Retinal pigment epithelial cell (primary cell): ENCODE data around the gene NSUN3.
"Not testable (repeated sequence)": the region's sequence is repeated elsewhere in the genome, so short reads cannot be mapped to it uniquely, and the experiment has no call there.

Source experiments
- DNase-seq: peaks from one replicate; pipeline ENCODE4 v3.0.0-alpha.2; 2010; ENCODE audit warnings: low read depth
- H3K4me3 ChIP-seq: 2 replicates; pipeline ENCODE4 v1.5.1; 2011; ENCODE audit warnings: mild to moderate bottlenecking, low read length, control low read depth, moderate library complexity
- TF ChIP-seq, protein P1 (sequence below): conservative IDR thresholded peaks from 2 replicates; pipeline ENCODE4 v1.5.1; 2011; ENCODE audit warnings: low read depth, low read length, control low read depth, inconsistent platforms

The NSUN3 gene

DNA sequence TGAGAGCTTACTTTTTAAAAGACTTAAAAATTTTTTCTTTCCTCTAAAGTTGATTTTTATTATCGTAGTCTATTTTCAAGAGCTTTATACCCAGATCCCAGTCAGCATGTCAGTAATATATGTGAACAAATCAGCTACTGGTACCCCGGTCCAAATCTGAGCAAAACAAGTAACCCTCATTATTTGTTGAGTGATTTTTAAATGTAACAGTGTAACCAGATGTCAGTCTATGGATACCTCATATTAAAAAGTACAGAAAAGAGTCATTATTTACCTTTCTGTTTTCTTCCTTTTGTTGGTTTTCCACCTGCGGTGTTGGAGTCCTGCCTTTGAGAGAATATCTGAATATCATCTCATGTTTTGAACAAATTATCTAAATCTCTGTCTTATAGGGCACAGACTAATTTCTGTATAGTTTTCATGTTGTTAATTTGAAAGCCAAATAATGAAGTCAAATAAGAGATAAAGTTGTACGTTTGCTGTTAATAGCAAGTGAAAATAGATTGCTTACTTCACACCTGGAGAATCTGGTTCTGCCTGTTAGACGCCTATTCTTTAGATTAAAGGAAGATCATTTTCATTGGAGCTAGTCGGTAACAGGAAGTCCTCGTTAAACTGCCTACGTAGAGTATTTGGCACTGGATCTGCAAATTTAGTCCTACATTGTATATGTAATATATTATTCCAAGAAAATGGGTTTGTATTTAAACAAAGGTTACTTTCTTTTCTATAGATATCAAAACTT is 34.6 kb upstream of the NSUN3 start, which contains the start of gene STX19:
STX19 (minus strand) TSS at position 505 of the 745 bp plus-strand sequence. CDS start 13,328 bp downstream, outside the sequence.
- DNase-seq = no peak
- TF ChIP-seq, protein P1, sequence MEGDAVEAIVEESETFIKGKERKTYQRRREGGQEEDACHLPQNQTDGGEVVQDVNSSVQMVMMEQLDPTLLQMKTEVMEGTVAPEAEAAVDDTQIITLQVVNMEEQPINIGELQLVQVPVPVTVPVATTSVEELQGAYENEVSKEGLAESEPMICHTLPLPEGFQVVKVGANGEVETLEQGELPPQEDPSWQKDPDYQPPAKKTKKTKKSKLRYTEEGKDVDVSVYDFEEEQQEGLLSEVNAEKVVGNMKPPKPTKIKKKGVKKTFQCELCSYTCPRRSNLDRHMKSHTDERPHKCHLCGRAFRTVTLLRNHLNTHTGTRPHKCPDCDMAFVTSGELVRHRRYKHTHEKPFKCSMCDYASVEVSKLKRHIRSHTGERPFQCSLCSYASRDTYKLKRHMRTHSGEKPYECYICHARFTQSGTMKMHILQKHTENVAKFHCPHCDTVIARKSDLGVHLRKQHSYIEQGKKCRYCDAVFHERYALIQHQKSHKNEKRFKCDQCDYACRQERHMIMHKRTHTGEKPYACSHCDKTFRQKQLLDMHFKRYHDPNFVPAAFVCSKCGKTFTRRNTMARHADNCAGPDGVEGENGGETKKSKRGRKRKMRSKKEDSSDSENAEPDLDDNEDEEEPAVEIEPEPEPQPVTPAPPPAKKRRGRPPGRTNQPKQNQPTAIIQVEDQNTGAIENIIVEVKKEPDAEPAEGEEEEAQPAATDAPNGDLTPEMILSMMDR = no peak
- no peak within 1 kb of the TSS for H3K4me3 ChIP-seq

DNA sequence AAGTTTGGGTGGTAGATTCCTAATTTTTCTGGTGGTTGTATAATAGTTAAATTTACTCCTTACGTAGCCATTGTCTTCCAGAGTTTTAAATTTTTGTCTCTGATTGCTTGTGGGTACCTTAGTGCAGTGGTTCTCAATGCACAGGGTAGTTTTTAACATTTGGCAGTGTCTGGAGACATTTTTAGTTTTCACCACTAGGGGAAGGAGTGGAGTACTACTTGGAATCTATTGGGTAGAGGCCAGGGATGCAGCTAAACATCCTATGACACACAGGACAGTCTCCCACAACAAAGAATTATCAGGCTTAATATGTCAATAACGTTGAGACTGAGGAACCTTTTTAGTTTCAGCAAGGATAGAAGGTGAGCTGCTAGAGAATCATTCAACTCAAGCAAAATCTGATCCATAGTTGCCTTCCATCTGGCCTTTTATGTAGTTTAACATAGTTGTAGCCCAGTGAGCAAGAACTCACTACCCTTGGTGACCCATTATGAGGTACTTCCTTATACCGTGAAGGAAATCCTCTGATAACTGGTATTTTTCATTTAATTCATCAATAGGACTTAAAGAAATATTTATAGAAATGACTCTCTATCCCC is 25.9 kb upstream of the NSUN3 start:
- no peak overlapping the region for H3K4me3 ChIP-seq
- no peak for DNase-seq
- TF ChIP-seq, protein P1 = peak; percentile 48

DNA sequence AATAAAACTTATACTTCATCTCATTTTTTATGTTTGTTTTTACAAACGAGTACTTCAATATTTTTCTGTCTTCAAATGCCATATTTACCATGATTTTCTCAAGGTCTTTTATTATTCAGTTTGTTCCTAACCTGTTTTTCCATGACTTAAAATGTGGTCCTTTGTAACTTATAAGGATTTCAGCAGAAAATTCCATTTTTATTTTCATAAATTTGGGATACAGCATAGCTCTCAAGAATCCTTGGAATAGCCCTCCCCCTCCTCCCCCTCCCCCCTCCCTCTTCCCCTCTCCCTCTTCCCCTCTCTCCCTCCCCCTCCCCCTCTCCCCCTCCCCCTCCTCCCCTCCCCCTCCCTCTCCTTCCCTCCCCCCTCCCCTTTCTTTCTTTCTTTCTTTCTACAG is 19.6 kb upstream of the NSUN3 start:
- no peak overlapping the region for H3K4me3 ChIP-seq
- DNase-seq = no peak
- TF ChIP-seq, protein P1 = no peak

DNA sequence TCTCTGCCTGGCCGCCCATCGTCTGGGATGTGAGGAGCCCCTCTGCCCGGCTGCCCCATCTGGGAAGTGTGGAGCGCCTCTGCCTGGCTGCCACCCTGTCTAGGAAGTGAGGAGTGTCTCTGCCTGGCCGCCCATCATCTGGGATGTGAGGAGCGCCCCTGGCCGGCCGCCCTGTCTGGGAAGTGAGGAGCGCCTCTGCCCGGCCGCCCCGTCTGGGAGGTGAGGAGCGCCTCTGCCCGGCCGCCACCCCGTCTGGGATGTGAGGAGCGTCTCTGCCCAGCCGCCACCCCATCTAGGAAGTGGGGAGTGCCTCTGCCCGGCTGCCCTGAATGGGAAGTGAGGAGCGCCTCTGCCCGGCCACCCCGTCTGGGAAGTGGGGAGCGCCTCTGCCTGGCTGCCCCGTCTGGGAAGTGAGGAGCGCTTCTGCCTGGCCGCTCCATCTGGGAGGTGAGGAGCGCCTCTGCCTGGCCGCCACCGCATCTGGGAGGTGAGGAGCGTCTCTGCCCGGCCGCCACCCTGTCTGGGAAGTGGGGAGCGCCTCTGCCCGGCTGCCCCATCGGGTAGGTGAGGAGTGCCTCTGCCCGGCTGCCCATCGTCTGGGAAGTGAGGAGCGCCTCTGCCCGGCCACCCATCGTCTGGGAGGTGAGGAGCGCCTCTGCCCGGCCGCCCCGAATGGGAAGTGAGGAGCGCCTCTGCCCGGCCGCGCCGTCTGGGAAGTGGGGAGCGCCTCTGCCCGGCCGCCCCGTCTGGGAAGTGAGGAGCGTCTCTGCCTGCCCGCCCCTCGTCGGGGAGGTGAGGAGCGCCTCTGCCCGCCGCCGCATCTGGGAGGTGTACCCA is 18.5 kb upstream of the NSUN3 start:
- DNase-seq, H3K4me3 ChIP-seq: not testable (repeated sequence)

DNA sequence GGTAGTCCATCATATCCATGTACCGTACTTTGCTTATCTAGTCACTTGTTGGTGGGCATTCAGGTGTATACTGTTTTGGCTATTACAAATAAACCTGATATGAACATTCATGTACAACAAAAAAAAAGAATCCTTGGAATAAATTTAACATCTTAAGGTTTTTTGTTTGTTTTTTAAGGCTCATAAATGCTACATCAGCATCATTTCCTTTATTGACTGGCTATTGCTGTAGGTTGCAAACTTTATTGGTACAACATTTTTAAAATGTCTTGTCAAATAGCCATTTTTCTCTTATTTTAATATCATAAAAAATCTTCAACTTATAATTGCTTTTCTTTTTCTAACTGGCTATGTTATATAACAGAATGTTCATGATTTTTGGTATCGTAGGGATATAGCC is 16.3 kb upstream of the NSUN3 start:
- TF ChIP-seq, protein P1 = no peak
- DNase-seq = no peak
- H3K4me3 ChIP-seq = no peak overlapping the region

DNA sequence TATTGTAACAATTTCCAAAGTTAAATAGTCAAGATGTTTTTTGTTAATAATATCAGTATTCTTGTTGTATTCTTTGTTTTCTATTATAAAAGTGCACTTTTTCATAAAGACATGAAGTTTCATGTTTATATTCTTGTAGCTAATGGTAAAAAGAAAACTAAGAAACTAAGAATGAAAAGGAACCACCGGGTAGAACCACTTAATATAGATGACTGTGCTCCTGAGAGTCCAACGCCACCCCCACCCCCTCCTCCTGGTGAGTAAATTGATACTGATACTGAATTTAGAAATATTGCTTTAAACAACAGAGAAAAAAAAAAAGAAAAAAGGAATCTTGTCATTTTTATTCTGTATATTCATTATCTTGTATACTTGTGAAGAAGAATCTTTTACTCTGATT is 13.6 kb upstream of the NSUN3 start:
- TF ChIP-seq, protein P1 = no peak
- H3K4me3 ChIP-seq = no peak overlapping the region
- no peak for DNase-seq

DNA sequence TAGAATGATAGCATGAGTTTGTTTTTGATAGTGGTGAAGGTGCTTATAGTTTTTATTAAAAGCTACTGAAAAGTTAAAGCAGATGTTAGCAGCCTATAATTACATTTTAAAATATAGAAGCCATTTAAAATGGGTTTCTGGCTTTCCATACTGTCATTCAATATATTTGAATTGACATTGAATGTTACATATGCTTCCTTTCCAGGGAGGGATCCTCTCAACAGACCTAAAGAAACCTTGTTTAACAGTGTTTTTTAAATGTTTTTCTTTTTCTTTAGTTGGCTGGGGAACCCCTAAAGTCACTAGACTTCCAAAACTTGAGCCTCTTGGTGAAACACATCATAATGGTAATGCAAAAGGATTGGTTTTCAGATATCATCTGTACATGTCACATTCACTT is 12.3 kb upstream of the NSUN3 start:
- no peak for DNase-seq
- no peak overlapping the region for H3K4me3 ChIP-seq
- TF ChIP-seq, protein P1 = no peak
